Measurements from ENCODE around the gene YWHAH. TPM values are rescaled to one million over a fixed set of nuclear protein-coding genes. Genes with fewer than 3 reads are reported as not detected.

Gene YWHAH
- total and polyA plus RNA-seq, 7 donors = 85.8 to 171 (median 106) TPM

- H3K27me3 ChIP-seq = no peaks in the 10 kb centered on the region
- no peaks in the 10 kb centered on the region for H3K9me3 ChIP-seq
- WGBS, 2 donors = 7 to 15% methylated on average over 55 of the region's 55 CpGs
- intact Hi-C loops (cut with DNase I) = loop anchor here (1.0 kb wide), 1 partner anchor 25 kb away; no protein-coding TSS in a partner anchor
- H3K27ac ChIP-seq = no peak overlapping the region
- DNase-seq = peak; percentile 88
- peaks cover 0 to 12% (median 11%) of the 10 kb centered on the region in 4 donors for H3K4me1 ChIP-seq
- TF ChIP-seq, protein P1, sequence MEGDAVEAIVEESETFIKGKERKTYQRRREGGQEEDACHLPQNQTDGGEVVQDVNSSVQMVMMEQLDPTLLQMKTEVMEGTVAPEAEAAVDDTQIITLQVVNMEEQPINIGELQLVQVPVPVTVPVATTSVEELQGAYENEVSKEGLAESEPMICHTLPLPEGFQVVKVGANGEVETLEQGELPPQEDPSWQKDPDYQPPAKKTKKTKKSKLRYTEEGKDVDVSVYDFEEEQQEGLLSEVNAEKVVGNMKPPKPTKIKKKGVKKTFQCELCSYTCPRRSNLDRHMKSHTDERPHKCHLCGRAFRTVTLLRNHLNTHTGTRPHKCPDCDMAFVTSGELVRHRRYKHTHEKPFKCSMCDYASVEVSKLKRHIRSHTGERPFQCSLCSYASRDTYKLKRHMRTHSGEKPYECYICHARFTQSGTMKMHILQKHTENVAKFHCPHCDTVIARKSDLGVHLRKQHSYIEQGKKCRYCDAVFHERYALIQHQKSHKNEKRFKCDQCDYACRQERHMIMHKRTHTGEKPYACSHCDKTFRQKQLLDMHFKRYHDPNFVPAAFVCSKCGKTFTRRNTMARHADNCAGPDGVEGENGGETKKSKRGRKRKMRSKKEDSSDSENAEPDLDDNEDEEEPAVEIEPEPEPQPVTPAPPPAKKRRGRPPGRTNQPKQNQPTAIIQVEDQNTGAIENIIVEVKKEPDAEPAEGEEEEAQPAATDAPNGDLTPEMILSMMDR (IDR thresholded peaks at IDR 0.05) = peak; percentile 73 to 81 (median 77)
- no peak for TF ChIP-seq POLR2A (IDR thresholded peaks at IDR 0.05)
- H3K36me3 ChIP-seq = no peaks in the 10 kb centered on the region
- peak overlapping the region; percentile 7 to 45 (median 28) for H3K4me3 ChIP-seq
These were observed 26.4 kb downstream of the YWHAH start for GRCh38 chr22:31970490-31971444.

GRCh38 chr22:31972180-31972579 lies 27.8 kb downstream of the YWHAH start:
- no peaks in the 10 kb centered on the region for H3K36me3 ChIP-seq
- TF ChIP-seq, protein P1 (IDR thresholded peaks at IDR 0.05) = no peak
- TF ChIP-seq POLR2AphosphoS5 (IDR thresholded peaks at IDR 0.05) (no peak), EP300 (IDR thresholded peaks at IDR 0.05) (no peak), POLR2A (IDR thresholded peaks at IDR 0.05) (no peak)
- H3K27ac ChIP-seq = no peak overlapping the region
- intact Hi-C loops (cut with DNase I) = no loop called here
- 55 to 74% methylated on average over 14 of the region's 14 CpGs for WGBS, 2 donors
- no peaks in the 10 kb centered on the region for H3K9me3 ChIP-seq
- DNase-seq = no peak
- H3K4me1 ChIP-seq = peaks cover 0 to 12% (median 11%) of the 10 kb centered on the region in 4 donors
- H3K4me3 ChIP-seq = no peak overlapping the region
- no peaks in the 10 kb centered on the region for H3K27me3 ChIP-seq

DNA sequence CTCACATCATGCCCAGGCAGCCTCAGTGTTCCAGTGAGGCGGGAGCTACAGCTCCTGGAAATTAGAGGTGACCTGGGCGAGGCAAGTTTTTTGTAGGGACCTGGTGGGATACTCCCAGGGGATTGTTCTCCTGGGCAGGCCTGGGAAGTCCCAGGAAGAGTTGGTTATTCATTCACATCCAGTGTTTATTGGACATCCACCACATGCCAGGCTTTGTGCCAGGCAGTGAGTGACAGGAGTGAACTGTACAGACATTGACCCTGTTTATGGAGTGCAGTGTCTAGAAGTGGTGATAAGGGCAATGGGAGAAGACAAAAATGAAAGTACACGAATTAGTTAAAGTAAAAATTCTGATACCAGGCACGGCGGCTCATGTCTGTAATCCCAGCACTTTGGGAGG lies 29.4 kb downstream of the YWHAH start:
- H3K9me3 ChIP-seq = no peaks in the 10 kb centered on the region
- H3K27me3 ChIP-seq = no peaks in the 10 kb centered on the region
- no peaks in the 10 kb centered on the region for H3K36me3 ChIP-seq
- H3K4me3 ChIP-seq = no peak overlapping the region
- no peak for TF ChIP-seq POLR2AphosphoS5 (IDR thresholded peaks at IDR 0.05)
- no peak for TF ChIP-seq POLR2A (IDR thresholded peaks at IDR 0.05)
- no peak for TF ChIP-seq EP300 (IDR thresholded peaks at IDR 0.05)
- TF ChIP-seq, protein P1 (IDR thresholded peaks at IDR 0.05) = no peak
- no peak overlapping the region for H3K27ac ChIP-seq
- peaks cover 0 to 12% (median 11%) of the 10 kb centered on the region in 4 donors for H3K4me1 ChIP-seq
- intact Hi-C loops (cut with DNase I) = no loop called here
- no peak for DNase-seq
- WGBS, 2 donors = 10 to 63% methylated on average over 5 of the region's 5 CpGs

- 3 to 8% methylated on average over 9 of the region's 9 CpGs for WGBS, 2 donors
- Histone ChIP-seq H3K4me1 (no peaks in the 10 kb centered on the region), H3K27ac (no peak overlapping the region), H3K36me3 (no peaks in the 10 kb centered on the region), H3K9me3 (no peaks in the 10 kb centered on the region), H3K27me3 (no peaks in the 10 kb centered on the region), H3K4me3 (no peak overlapping the region)
- peak; percentile 75 for DNase-seq
- TF ChIP-seq POLR2AphosphoS5 (IDR thresholded peaks at IDR 0.05) = no peak
- TF ChIP-seq, protein P1 (IDR thresholded peaks at IDR 0.05) = peak; percentile 19 to 69 (median 64)
- intact Hi-C loops (cut with DNase I) = loop anchor here (1.0 to 5.0 kb wide), 2 partner anchors 289 to 495 kb away; partner anchors contain the start of gene FBXO7
These were observed 33.0 kb downstream of the YWHAH start for GRCh38 chr22:31977141-31977841.
